Measurements from ENCODE around the gene TYMP. TPM values are rescaled to one million over a fixed set of nuclear protein-coding genes. Genes with fewer than 3 reads are reported as not detected.

The TYMP gene
- total RNA-seq, 1 experiment from 2014 or later: 56.0 TPM

- Histone ChIP-seq H3K9me3 (ENCODE audit: control insufficient read depth, insufficient read depth, low read depth, low read length) (no peaks in the 10 kb centered on the region), H3K27me3 (ENCODE audit: control insufficient read depth, insufficient read depth, low read length) (no peaks in the 10 kb centered on the region), H3K27ac (ENCODE audit: low read length) (no peak overlapping the region), H3K36me3 (ENCODE audit: control insufficient read depth, insufficient read depth, low read length) (no peaks in the 10 kb centered on the region; the same call in 1 of the 2 replicates), H3K4me3 (ENCODE audit: low read depth in 2 of 2, low read length in 2 of 2) (no peak overlapping the region), H3K4me1 (ENCODE audit: control insufficient read depth, insufficient read depth, low read length) (peaks cover 4% of the 10 kb centered on the region)
- BruUV-seq (replicated peaks): no TSS peak
- TF ChIP-seq TCF7L2 (IDR thresholded peaks at IDR 0.05; ENCODE audit: low read depth, low read length): no peak
- TF ChIP-seq CTCF (IDR thresholded peaks at IDR 0.05): no peak
- POLR2A ChIA-PET: no interaction called here
- DNase-seq (ENCODE audit: low read depth, low spot score) (no peak), ATAC-seq (no peak)
- intact Hi-C loops (cut with micrococcal nuclease; ENCODE audit: unreplicated experiment) (no loop called here), in situ Hi-C loops (cut with HindIII; ENCODE audit: low pct_unique_long_range_greater_than_20kb, low sequenced_read_pairs) (no loop called here)
- CTCF ChIA-PET: interaction anchor here (0.7 kb wide), 2 partner anchors 19 to 556 kb away, joined by 3 to 4 read pairs; no protein-coding TSS in a partner anchor
These were observed 51.9 kb downstream of the TYMP start for GRCh38 chr22:50477923-50478322.

GRCh38 chr22:50476868-50477267 lies 52.9 kb downstream of the TYMP start:
- no TSS peak for BruUV-seq (replicated peaks)

More at GRCh38 chr22:50476868-50477267, 52.9 kb downstream of the TYMP start:
- H3K27me3 ChIP-seq (ENCODE audit: control insufficient read depth, insufficient read depth, low read length): no peaks in the 10 kb centered on the region
- no peak for TF ChIP-seq TCF7L2 (IDR thresholded peaks at IDR 0.05; ENCODE audit: low read depth, low read length)
- no peak for ATAC-seq
- CTCF ChIA-PET: no interaction called here
- H3K36me3 ChIP-seq (ENCODE audit: control insufficient read depth, insufficient read depth, low read length): no peaks in the 10 kb centered on the region; the same call in 1 of the 2 replicates
- no peak overlapping the region for H3K4me3 ChIP-seq (ENCODE audit: low read depth in 2 of 2, low read length in 2 of 2)
- POLR2A ChIA-PET: no interaction called here
- H3K27ac ChIP-seq (ENCODE audit: low read length): no peak overlapping the region
- H3K9me3 ChIP-seq (ENCODE audit: control insufficient read depth, insufficient read depth, low read depth, low read length): no peaks in the 10 kb centered on the region
- no peak for DNase-seq (ENCODE audit: low read depth, low spot score)
- peaks cover 4% of the 10 kb centered on the region for H3K4me1 ChIP-seq (ENCODE audit: control insufficient read depth, insufficient read depth, low read length)
- intact Hi-C loops (cut with micrococcal nuclease; ENCODE audit: unreplicated experiment) (no loop called here), in situ Hi-C loops (cut with HindIII; ENCODE audit: low pct_unique_long_range_greater_than_20kb, low sequenced_read_pairs) (no loop called here)

Other genes starting within 250 kb of the TYMP start
- 227 TPM for gene PLXNB2, start 222.4 kb downstream of the TYMP start, total RNA-seq (2021; ENCODE audit: unreplicated experiment)
- gene DENND6B, start 203.0 kb downstream of the TYMP start, total RNA-seq (2021; ENCODE audit: unreplicated experiment): 5.8 TPM
- 52.8 TPM for gene PPP6R2, start 186.7 kb downstream of the TYMP start, total RNA-seq (2021; ENCODE audit: unreplicated experiment)
- 59.2 TPM for gene SBF1, start 55.0 kb downstream of the TYMP start, total RNA-seq (2021; ENCODE audit: unreplicated experiment)
- gene ADM2, start 48.5 kb downstream of the TYMP start, total RNA-seq (2021; ENCODE audit: unreplicated experiment): 3.9 TPM
- 0.23 TPM for gene MIOX, start 43.2 kb downstream of the TYMP start, total RNA-seq (2021; ENCODE audit: unreplicated experiment)
- 54.2 TPM for gene LMF2, start 22.3 kb downstream of the TYMP start, total RNA-seq (2021; ENCODE audit: unreplicated experiment)
- 55.6 TPM for gene NCAPH2, start 21.8 kb downstream of the TYMP start, total RNA-seq (2021; ENCODE audit: unreplicated experiment)
- 14.2 TPM for gene SCO2, start 4.4 kb downstream of the TYMP start, total RNA-seq (2021; ENCODE audit: unreplicated experiment)
- gene KLHDC7B, start 15.9 kb upstream of the TYMP start, total RNA-seq (2021; ENCODE audit: unreplicated experiment): 1.8 TPM
- gene SYCE3, start 32.9 kb upstream of the TYMP start, total RNA-seq (2021; ENCODE audit: unreplicated experiment): not detected
- gene CPT1B, start 48.4 kb upstream of the TYMP start, total RNA-seq (2021; ENCODE audit: unreplicated experiment): 18.4 TPM
- 43.5 TPM for gene CHKB, start 52.8 kb upstream of the TYMP start, total RNA-seq (2021; ENCODE audit: unreplicated experiment)
- 38.4 TPM for gene MAPK8IP2, start 70.8 kb upstream of the TYMP start, total RNA-seq (2021; ENCODE audit: unreplicated experiment)
- 43.8 TPM for gene ARSA, start 98.1 kb upstream of the TYMP start, total RNA-seq (2021; ENCODE audit: unreplicated experiment)
- 7.6 TPM for gene SHANK3, start 142.8 kb upstream of the TYMP start, total RNA-seq (2021; ENCODE audit: unreplicated experiment)
- gene ACR, start 208.2 kb upstream of the TYMP start, total RNA-seq (2021; ENCODE audit: unreplicated experiment): 0.21 TPM